H1 (cell line): Measurements from ENCODE around the gene LIFR. TPM values are rescaled to one million over a fixed set of nuclear protein-coding genes. Genes with fewer than 3 reads are reported as not detected.

Experiments
- CTCF ChIA-PET: fragments of 300-600 bp; sonication (Branson Sonifier 250); formaldehyde crosslinking; loops from one replicate; lab custom pipeline; 2021; ENCODE audit not compliant: partially characterized antibody; lab: Charles Lee
- POLR2A ChIA-PET: fragments of 300-600 bp; sonication (Branson Sonifier 250); formaldehyde crosslinking; loops from one replicate; lab custom pipeline; 2021; ENCODE audit warnings: inconsistent platforms; ENCODE audit not compliant: partially characterized antibody; lab: Charles Lee
- DNase-seq, 2 experiments: peaks; one replicate each; pipeline versions ENCODE4 v3.0.0 to v3.0.0-alpha.2; 2010 to 2022; ENCODE audit warnings: low spot score in 2 of 2, low read depth in 1 of 2, mixed read lengths in 1 of 2
- FAIRE-seq: peaks from 2 replicates; lab custom pipeline; 2011; peaks lifted over from hg19 to GRCh38; lab: Jason Lieb, UNC
- H2AFZ ChIP-seq: 2 replicates; pipeline ENCODE4 v1.8.1; 2012; ENCODE audit warnings: low read length, inconsistent platforms
- H2AK5ac ChIP-seq: 2 replicates; pipeline ENCODE4 v1.6.1; 2013; ENCODE audit warnings: low read depth, low read length
- H2BK120ac ChIP-seq: replicated peaks from 2 replicates; pipeline ENCODE3; 2013; ENCODE audit warnings: low read depth, low read length, inconsistent platforms
- H2BK12ac ChIP-seq: 2 replicates; pipeline ENCODE4 v1.6.1; 2013; ENCODE audit warnings: low read depth, low read length
- H2BK15ac ChIP-seq: 2 replicates; pipeline ENCODE4 v1.6.1; 2013; ENCODE audit warnings: low read length
- H2BK20ac ChIP-seq: 2 replicates; pipeline ENCODE4 v1.6.1; 2013; ENCODE audit warnings: low read length
- H2BK5ac ChIP-seq: 2 replicates; pipeline ENCODE4 v1.6.1; 2013; ENCODE audit warnings: low read depth, low read length
- H3K14ac ChIP-seq: 2 replicates; pipeline ENCODE4 v1.6.1; 2013; ENCODE audit warnings: inconsistent platforms; ENCODE audit not compliant: insufficient read length
- H3K18ac ChIP-seq: 2 replicates; pipeline ENCODE4 v1.6.1; 2013; ENCODE audit warnings: low read length; ENCODE audit errors: extremely low read depth
- H3K23ac ChIP-seq: 2 replicates; pipeline ENCODE4 v1.6.1; 2013; ENCODE audit warnings: inconsistent platforms; ENCODE audit not compliant: insufficient read length
- H3K23me2 ChIP-seq: 2 replicates; pipeline ENCODE4 v1.6.1; 2013; ENCODE audit warnings: low read depth, low read length
- H3K27ac ChIP-seq: 2 replicates; pipeline ENCODE4 v1.6.1; 2011; ENCODE audit warnings: low read depth, low read length, inconsistent platforms
- H3K27me3 ChIP-seq, 4 experiments: replicated peaks in 1 of 4; 1 replicate in 1 of 4; 2 replicates in 3 of 4; pipeline versions ENCODE4 v1.6.1 to v1.8.1; 2011 to 2013; ENCODE audit warnings: low read length in 3 of 4, mild to moderate bottlenecking in 3 of 4, inconsistent platforms in 2 of 4, mixed read lengths in 2 of 4, moderate library complexity in 1 of 4; ENCODE audit not compliant: control insufficient read depth in 3 of 4, insufficient read depth in 3 of 4; ENCODE audit errors: extremely low read depth in 1 of 4
- H3K36me3 ChIP-seq, 4 experiments: 2 replicates each; pipeline versions ENCODE4 v1.6.1 to v1.8.1; 2011 to 2013; ENCODE audit warnings: mild to moderate bottlenecking in 4 of 4, low read length in 3 of 4, moderate library complexity in 2 of 4, control low read depth in 1 of 4, inconsistent platforms in 1 of 4; ENCODE audit not compliant: insufficient read depth in 4 of 4, control insufficient read depth in 2 of 4
- H3K4ac ChIP-seq: replicated peaks from 2 replicates; pipeline ENCODE3; 2013; ENCODE audit warnings: low read length, low read depth, mixed read lengths, inconsistent platforms; ENCODE audit not compliant: insufficient read length
- H3K4me1 ChIP-seq, 4 experiments: replicated peaks in 1 of 4; 1 replicate in 1 of 4; 2 replicates in 3 of 4; pipeline versions ENCODE4 v1.6.1 to v1.8.1; 2011 to 2013; ENCODE audit warnings: low read length in 3 of 4, inconsistent platforms in 2 of 4, mixed read lengths in 1 of 4; ENCODE audit not compliant: insufficient read depth in 4 of 4, control insufficient read depth in 3 of 4
- H3K4me2 ChIP-seq, 2 experiments: 2 replicates each; pipeline versions ENCODE4 v1.6.1 to v1.8.1; 2011 to 2013; ENCODE audit warnings: low read depth in 2 of 2, low read length in 2 of 2, control low read depth in 1 of 2, inconsistent platforms in 1 of 2, mild to moderate bottlenecking in 1 of 2; ENCODE audit not compliant: insufficient read depth in 1 of 2
- H3K4me3 ChIP-seq, 4 experiments: fragments of 200-600, 300-600 bp in 1 of 4; sonication (generic), shearing (Covaris generic), sonication (Bioruptor Twin) in 1 of 4; 2 replicates each; pipeline versions ENCODE4 v1.5.1 to v1.8.1; 2011 to 2016; ENCODE audit warnings: low read length in 4 of 4, low read depth in 3 of 4, control low read depth in 2 of 4, inconsistent platforms in 2 of 4, mild to moderate bottlenecking in 2 of 4, mixed read lengths in 1 of 4, moderate library complexity in 1 of 4; ENCODE audit not compliant: insufficient read depth in 2 of 4; ENCODE audit errors: extremely low read depth in 1 of 4
- H3K56ac ChIP-seq: replicated peaks from 2 replicates; pipeline ENCODE3; 2013; ENCODE audit warnings: low read depth, mild to moderate bottlenecking, mixed read lengths, low read length, inconsistent platforms; ENCODE audit not compliant: insufficient read length
- H3K79me1 ChIP-seq: 2 replicates; pipeline ENCODE4 v1.6.1; 2013; ENCODE audit warnings: low read depth, low read length, control low read depth
- H3K79me2 ChIP-seq, 2 experiments: 2 replicates each; pipeline versions ENCODE4 v1.6.1 to v1.8.1; 2012 to 2013; ENCODE audit warnings: low read length in 2 of 2, mild to moderate bottlenecking in 2 of 2, inconsistent platforms in 1 of 2; ENCODE audit not compliant: insufficient read depth in 2 of 2, control insufficient read depth in 1 of 2
- H3K9ac ChIP-seq, 4 experiments: replicated peaks in 1 of 4; 1 replicate in 1 of 4; 2 replicates in 3 of 4; pipeline versions ENCODE4 v1.6.1 to v1.8.1; 2011 to 2013; ENCODE audit warnings: low read depth in 3 of 4, low read length in 3 of 4, control low read depth in 2 of 4, mild to moderate bottlenecking in 2 of 4, moderate library complexity in 2 of 4, inconsistent platforms in 1 of 4; ENCODE audit errors: extremely low read depth in 1 of 4
- H3K9me3 ChIP-seq, 2 experiments: 2 replicates each; pipeline versions ENCODE4 v1.6.1 to v1.8.1; 2012 to 2013; ENCODE audit warnings: mild to moderate bottlenecking in 2 of 2, moderate library complexity in 2 of 2, control low read depth in 1 of 2, inconsistent platforms in 1 of 2, low read depth in 1 of 2, low read length in 1 of 2, mixed read lengths in 1 of 2; ENCODE audit not compliant: insufficient read depth in 2 of 2
- H4K20me1 ChIP-seq, 2 experiments: replicated peaks in 1 of 2; 2 replicates each; pipeline versions ENCODE3 to v1.8.1; 2011 to 2013; ENCODE audit warnings: inconsistent platforms in 2 of 2, low read length in 2 of 2, mild to moderate bottlenecking in 1 of 2; ENCODE audit not compliant: insufficient read depth in 2 of 2, control insufficient read depth in 1 of 2
- H4K5ac ChIP-seq: 2 replicates; pipeline ENCODE4 v1.6.1; 2013; ENCODE audit warnings: low read length, low read depth, mixed read lengths, inconsistent platforms; ENCODE audit not compliant: insufficient read length
- H4K8ac ChIP-seq: 2 replicates; pipeline ENCODE4 v1.8.0; 2013; ENCODE audit warnings: mild to moderate bottlenecking, moderate library complexity, low read length, inconsistent platforms; ENCODE audit not compliant: insufficient read depth; ENCODE audit errors: extremely low read depth
- H4K91ac ChIP-seq: replicated peaks from 2 replicates; pipeline ENCODE3; 2013; ENCODE audit warnings: low read length, mixed read lengths, inconsistent platforms; ENCODE audit not compliant: insufficient read length
- CBX8 ChIP-seq: fragments of 300-800, 300-1000 bp; sonication (generic); IDR thresholded peaks from 2 replicates; pipeline ENCODE4 v1.7.1; 2016; ENCODE audit warnings: low read depth, low read length, borderline replicate concordance
- CHD1 ChIP-seq: IDR thresholded peaks from 2 replicates; pipeline ENCODE4 v1.6.1; 2012; ENCODE audit warnings: low read depth, low read length, improper control_type of control experiment
- HDAC6 ChIP-seq: IDR thresholded peaks from one replicate; pipeline ENCODE4 v1.7.1; 2012; ENCODE audit warnings: low read depth, mild to moderate bottlenecking, inconsistent platforms, low read length, moderate library complexity
- KDM4A ChIP-seq: IDR thresholded peaks from one replicate; pipeline ENCODE4 v1.7.1; 2012; ENCODE audit warnings: low read depth, mild to moderate bottlenecking, moderate library complexity, low read length, inconsistent platforms; ENCODE audit not compliant: severe bottlenecking
- MAFK ChIP-seq: IDR thresholded peaks from 2 replicates; pipeline ENCODE4 v1.6.1; 2012; ENCODE audit warnings: low read depth, mild to moderate bottlenecking, improper control_type of control experiment, low read length
- SIN3A ChIP-seq, 2 experiments: IDR thresholded peaks in 1 of 2; conservative IDR thresholded peaks in 1 of 2; 2 replicates each; pipeline ENCODE4 v1.6.1; 2011 to 2012; ENCODE audit warnings: low read length in 2 of 2, improper control_type of control experiment in 1 of 2, low read depth in 1 of 2, mild to moderate bottlenecking in 1 of 2
- SIX5 ChIP-seq: IDR thresholded peaks from 2 replicates; pipeline ENCODE4 v1.6.1; 2011; ENCODE audit warnings: mild to moderate bottlenecking, low read depth, low read length
- SP2 ChIP-seq: IDR thresholded peaks from 2 replicates; pipeline ENCODE4 v1.6.1; 2012; ENCODE audit warnings: mild to moderate bottlenecking, low read length, inconsistent platforms
- WGBS, 2 experiments: shearing (Covaris generic) in 1 of 2; methylation state at CpG; one replicate each; pipeline versions ENCODE4 v1.1.6 to v1.1.7; 2013 to 2015; ENCODE audit warnings: low lambda C conversion rate in 2 of 2, mixed read lengths in 2 of 2, inconsistent platforms in 1 of 2, low coverage in 1 of 2, missing lambda C conversion rate in 1 of 2; ENCODE audit not compliant: insufficient replicate concordance in 2 of 2, insufficient coverage in 1 of 2, insufficient read length in 1 of 2; ENCODE audit errors: extremely low coverage in 1 of 2, missing lambda C conversion rate in 1 of 2; 5-methylcytosine and 5-hydroxymethylcytosine counted together
- polyA plus RNA-seq, 7 experiments: library from polyadenylated mRNA; depleted of rRNA in 3 of 7; stranded (reverse) in 5 of 7; unstranded in 2 of 7; fragments of >200 nt in 5 of 7; fragments of 200-250 nt in 2 of 7; gene quantifications; 1 replicate in 5 of 7; 2 replicates in 1 of 7; 4 replicates in 1 of 7; pipeline versions ENCODE4 v1.2.1 to v1.2.3, GENCODE V29; 2011 to 2013; ENCODE audit warnings: missing spikeins in 2 of 7, mixed read lengths in 2 of 7
- total RNA-seq: library from RNA; stranded (reverse); fragmentation: NEBNext Ultra II Directional; extraction: Animal tissue kit (Norgen Biotek cat#: 25700); gene quantifications from 2 replicates; pipeline ENCODE4 v1.2.1, GENCODE V29; 2021

LIFR gene
- total and polyA plus RNA-seq, 2 of the 8 experiments (the other 6 are each of a cell fraction or from before 2014, with no cell fraction given), result 2.0 to 18.9 TPM

GRCh38 chr5:38433160-38433861 is 123.1 kb downstream of the LIFR start:
- no peak overlapping the region for H4K91ac ChIP-seq
- no peak overlapping the region for H3K9ac ChIP-seq
- no peak overlapping the region for H2BK12ac ChIP-seq
- no peak overlapping the region for H3K56ac ChIP-seq
- no peak overlapping the region for H2BK20ac ChIP-seq
- H3K4me3 ChIP-seq, result no peak overlapping the region
- DNase-seq (no peak), FAIRE-seq (no peak)
- H3K36me3 ChIP-seq, result no peaks in the 10 kb centered on the region
- H3K79me2 ChIP-seq, result no peaks in the 10 kb centered on the region; a peak in 1 of 4 replicates
- no peaks in the 10 kb centered on the region for H4K20me1 ChIP-seq
- H2BK120ac ChIP-seq, result no peak overlapping the region
- no peak overlapping the region for H3K18ac ChIP-seq
- WGBS, 2 experiments, result 86% methylated on average over 6 of the region's 6 CpGs; no CpG with 5 or more reads in 1 of the 2 experiments
- H3K9me3 ChIP-seq, result no peaks in the 10 kb centered on the region
- H3K27me3 ChIP-seq, result no peaks in the 10 kb centered on the region
- ChIA-PET POLR2A (no interaction called here), CTCF (interaction anchor here (1.2 to 6.1 kb wide), 8 partner anchors 8 to 233 kb away, joined by 3 to 40 read pairs (median 4); no protein-coding TSS in a partner anchor)
- H3K23ac ChIP-seq, result no peak overlapping the region
- H2AFZ ChIP-seq, result no peak overlapping the region
- no peak overlapping the region for H3K27ac ChIP-seq
- H3K4ac ChIP-seq, result no peak overlapping the region
- TF ChIP-seq SP2, result no peak
- no peak for TF ChIP-seq CBX8
- TF ChIP-seq SIX5, result no peak
- no peak for TF ChIP-seq HDAC6
- no peak for TF ChIP-seq CHD1
- no peak for TF ChIP-seq MAFK
- TF ChIP-seq KDM4A, result no peak
- TF ChIP-seq SIN3A (conservative IDR thresholded peaks at IDR 0.05 in 1 of 2, IDR thresholded peaks at IDR 0.05 in 1 of 2; ENCODE audit: low read depth in 1 of 2, low read length in 2 of 2), result no peak
- no peaks in the 10 kb centered on the region for H3K79me1 ChIP-seq
- no peak overlapping the region for H2BK15ac ChIP-seq
- H3K4me2 ChIP-seq, result no peak overlapping the region
- no peak overlapping the region for H3K14ac ChIP-seq
- H4K8ac ChIP-seq, result no peak overlapping the region
- no peak overlapping the region for H2BK5ac ChIP-seq
- H4K5ac ChIP-seq, result no peak overlapping the region
- H3K23me2 ChIP-seq, result no peaks in the 10 kb centered on the region
- H3K4me1 ChIP-seq, result no peaks in the 10 kb centered on the region
- no peak overlapping the region for H2AK5ac ChIP-seq
